H1 (cell line): Measurements from ENCODE around the gene TMBIM1. TPM values are rescaled to one million over a fixed set of nuclear protein-coding genes. Genes with fewer than 3 reads are reported as not detected.

Source experiments
- CTCF ChIA-PET: fragments of 300-600 bp; sonication (Branson Sonifier 250); formaldehyde crosslinking; loops from one replicate; lab custom pipeline; 2021; ENCODE audit not compliant: partially characterized antibody; lab: Charles Lee
- POLR2A ChIA-PET: fragments of 300-600 bp; sonication (Branson Sonifier 250); formaldehyde crosslinking; loops from one replicate; lab custom pipeline; 2021; ENCODE audit warnings: inconsistent platforms; ENCODE audit not compliant: partially characterized antibody; lab: Charles Lee
- DNase-seq, 2 experiments: peaks; one replicate each; pipeline versions ENCODE4 v3.0.0 to v3.0.0-alpha.2; 2010 to 2022; ENCODE audit warnings: low spot score in 2 of 2, low read depth in 1 of 2, mixed read lengths in 1 of 2
- FAIRE-seq: peaks from 2 replicates; lab custom pipeline; 2011; peaks lifted over from hg19 to GRCh38; lab: Jason Lieb, UNC
- H2AFZ ChIP-seq: 2 replicates; pipeline ENCODE4 v1.8.1; 2012; ENCODE audit warnings: low read length, inconsistent platforms
- H2AK5ac ChIP-seq: 2 replicates; pipeline ENCODE4 v1.6.1; 2013; ENCODE audit warnings: low read depth, low read length
- H2BK120ac ChIP-seq: replicated peaks from 2 replicates; pipeline ENCODE3; 2013; ENCODE audit warnings: low read depth, low read length, inconsistent platforms
- H2BK12ac ChIP-seq: 2 replicates; pipeline ENCODE4 v1.6.1; 2013; ENCODE audit warnings: low read depth, low read length
- H2BK15ac ChIP-seq: 2 replicates; pipeline ENCODE4 v1.6.1; 2013; ENCODE audit warnings: low read length
- H2BK20ac ChIP-seq: 2 replicates; pipeline ENCODE4 v1.6.1; 2013; ENCODE audit warnings: low read length
- H2BK5ac ChIP-seq: 2 replicates; pipeline ENCODE4 v1.6.1; 2013; ENCODE audit warnings: low read depth, low read length
- H3K14ac ChIP-seq: 2 replicates; pipeline ENCODE4 v1.6.1; 2013; ENCODE audit warnings: inconsistent platforms; ENCODE audit not compliant: insufficient read length
- H3K18ac ChIP-seq: 2 replicates; pipeline ENCODE4 v1.6.1; 2013; ENCODE audit warnings: low read length; ENCODE audit errors: extremely low read depth
- H3K23ac ChIP-seq: 2 replicates; pipeline ENCODE4 v1.6.1; 2013; ENCODE audit warnings: inconsistent platforms; ENCODE audit not compliant: insufficient read length
- H3K23me2 ChIP-seq: 2 replicates; pipeline ENCODE4 v1.6.1; 2013; ENCODE audit warnings: low read depth, low read length
- H3K27ac ChIP-seq: 2 replicates; pipeline ENCODE4 v1.6.1; 2011; ENCODE audit warnings: low read depth, low read length, inconsistent platforms
- H3K27me3 ChIP-seq, 4 experiments: replicated peaks in 1 of 4; 1 replicate in 1 of 4; 2 replicates in 3 of 4; pipeline versions ENCODE4 v1.6.1 to v1.8.1; 2011 to 2013; ENCODE audit warnings: low read length in 3 of 4, mild to moderate bottlenecking in 3 of 4, inconsistent platforms in 2 of 4, mixed read lengths in 2 of 4, moderate library complexity in 1 of 4; ENCODE audit not compliant: control insufficient read depth in 3 of 4, insufficient read depth in 3 of 4; ENCODE audit errors: extremely low read depth in 1 of 4
- H3K36me3 ChIP-seq, 4 experiments: 2 replicates each; pipeline versions ENCODE4 v1.6.1 to v1.8.1; 2011 to 2013; ENCODE audit warnings: mild to moderate bottlenecking in 4 of 4, low read length in 3 of 4, moderate library complexity in 2 of 4, control low read depth in 1 of 4, inconsistent platforms in 1 of 4; ENCODE audit not compliant: insufficient read depth in 4 of 4, control insufficient read depth in 2 of 4
- H3K4ac ChIP-seq: replicated peaks from 2 replicates; pipeline ENCODE3; 2013; ENCODE audit warnings: low read length, low read depth, mixed read lengths, inconsistent platforms; ENCODE audit not compliant: insufficient read length
- H3K4me1 ChIP-seq, 4 experiments: replicated peaks in 1 of 4; 1 replicate in 1 of 4; 2 replicates in 3 of 4; pipeline versions ENCODE4 v1.6.1 to v1.8.1; 2011 to 2013; ENCODE audit warnings: low read length in 3 of 4, inconsistent platforms in 2 of 4, mixed read lengths in 1 of 4; ENCODE audit not compliant: insufficient read depth in 4 of 4, control insufficient read depth in 3 of 4
- H3K4me2 ChIP-seq, 2 experiments: 2 replicates each; pipeline versions ENCODE4 v1.6.1 to v1.8.1; 2011 to 2013; ENCODE audit warnings: low read depth in 2 of 2, low read length in 2 of 2, control low read depth in 1 of 2, inconsistent platforms in 1 of 2, mild to moderate bottlenecking in 1 of 2; ENCODE audit not compliant: insufficient read depth in 1 of 2
- H3K4me3 ChIP-seq, 4 experiments: fragments of 200-600, 300-600 bp in 1 of 4; sonication (generic), shearing (Covaris generic), sonication (Bioruptor Twin) in 1 of 4; 2 replicates each; pipeline versions ENCODE4 v1.5.1 to v1.8.1; 2011 to 2016; ENCODE audit warnings: low read length in 4 of 4, low read depth in 3 of 4, control low read depth in 2 of 4, inconsistent platforms in 2 of 4, mild to moderate bottlenecking in 2 of 4, mixed read lengths in 1 of 4, moderate library complexity in 1 of 4; ENCODE audit not compliant: insufficient read depth in 2 of 4; ENCODE audit errors: extremely low read depth in 1 of 4
- H3K56ac ChIP-seq: replicated peaks from 2 replicates; pipeline ENCODE3; 2013; ENCODE audit warnings: low read depth, mild to moderate bottlenecking, mixed read lengths, low read length, inconsistent platforms; ENCODE audit not compliant: insufficient read length
- H3K79me1 ChIP-seq: 2 replicates; pipeline ENCODE4 v1.6.1; 2013; ENCODE audit warnings: low read depth, low read length, control low read depth
- H3K79me2 ChIP-seq, 2 experiments: 2 replicates each; pipeline versions ENCODE4 v1.6.1 to v1.8.1; 2012 to 2013; ENCODE audit warnings: low read length in 2 of 2, mild to moderate bottlenecking in 2 of 2, inconsistent platforms in 1 of 2; ENCODE audit not compliant: insufficient read depth in 2 of 2, control insufficient read depth in 1 of 2
- H3K9ac ChIP-seq, 4 experiments: replicated peaks in 1 of 4; 1 replicate in 1 of 4; 2 replicates in 3 of 4; pipeline versions ENCODE4 v1.6.1 to v1.8.1; 2011 to 2013; ENCODE audit warnings: low read depth in 3 of 4, low read length in 3 of 4, control low read depth in 2 of 4, mild to moderate bottlenecking in 2 of 4, moderate library complexity in 2 of 4, inconsistent platforms in 1 of 4; ENCODE audit errors: extremely low read depth in 1 of 4
- H3K9me3 ChIP-seq, 2 experiments: 2 replicates each; pipeline versions ENCODE4 v1.6.1 to v1.8.1; 2012 to 2013; ENCODE audit warnings: mild to moderate bottlenecking in 2 of 2, moderate library complexity in 2 of 2, control low read depth in 1 of 2, inconsistent platforms in 1 of 2, low read depth in 1 of 2, low read length in 1 of 2, mixed read lengths in 1 of 2; ENCODE audit not compliant: insufficient read depth in 2 of 2
- H4K20me1 ChIP-seq, 2 experiments: replicated peaks in 1 of 2; 2 replicates each; pipeline versions ENCODE3 to v1.8.1; 2011 to 2013; ENCODE audit warnings: inconsistent platforms in 2 of 2, low read length in 2 of 2, mild to moderate bottlenecking in 1 of 2; ENCODE audit not compliant: insufficient read depth in 2 of 2, control insufficient read depth in 1 of 2
- H4K5ac ChIP-seq: 2 replicates; pipeline ENCODE4 v1.6.1; 2013; ENCODE audit warnings: low read length, low read depth, mixed read lengths, inconsistent platforms; ENCODE audit not compliant: insufficient read length
- H4K8ac ChIP-seq: 2 replicates; pipeline ENCODE4 v1.8.0; 2013; ENCODE audit warnings: mild to moderate bottlenecking, moderate library complexity, low read length, inconsistent platforms; ENCODE audit not compliant: insufficient read depth; ENCODE audit errors: extremely low read depth
- H4K91ac ChIP-seq: replicated peaks from 2 replicates; pipeline ENCODE3; 2013; ENCODE audit warnings: low read length, mixed read lengths, inconsistent platforms; ENCODE audit not compliant: insufficient read length
- ASH2L ChIP-seq: fragments of 200-600, 300-600 bp; sonication (generic); IDR thresholded peaks from one replicate; pipeline ENCODE4 v1.7.1; 2017; ENCODE audit warnings: low read length
- CTBP2 ChIP-seq: IDR thresholded peaks from 2 replicates; pipeline ENCODE4 v1.7.0; 2011; ENCODE audit warnings: borderline replicate concordance, mild to moderate bottlenecking, moderate library complexity, mixed read lengths, low read length; ENCODE audit not compliant: insufficient read depth, insufficient read length
- WGBS, 2 experiments: shearing (Covaris generic) in 1 of 2; methylation state at CpG; one replicate each; pipeline versions ENCODE4 v1.1.6 to v1.1.7; 2013 to 2015; ENCODE audit warnings: low lambda C conversion rate in 2 of 2, mixed read lengths in 2 of 2, inconsistent platforms in 1 of 2, low coverage in 1 of 2, missing lambda C conversion rate in 1 of 2; ENCODE audit not compliant: insufficient replicate concordance in 2 of 2, insufficient coverage in 1 of 2, insufficient read length in 1 of 2; ENCODE audit errors: extremely low coverage in 1 of 2, missing lambda C conversion rate in 1 of 2; 5-methylcytosine and 5-hydroxymethylcytosine counted together
- polyA plus RNA-seq, 7 experiments: library from polyadenylated mRNA; depleted of rRNA in 3 of 7; stranded (reverse) in 5 of 7; unstranded in 2 of 7; fragments of >200 nt in 5 of 7; fragments of 200-250 nt in 2 of 7; gene quantifications; 1 replicate in 5 of 7; 2 replicates in 1 of 7; 4 replicates in 1 of 7; pipeline versions ENCODE4 v1.2.1 to v1.2.3, GENCODE V29; 2011 to 2013; ENCODE audit warnings: missing spikeins in 2 of 7, mixed read lengths in 2 of 7
- total RNA-seq: library from RNA; stranded (reverse); fragmentation: NEBNext Ultra II Directional; extraction: Animal tissue kit (Norgen Biotek cat#: 25700); gene quantifications from 2 replicates; pipeline ENCODE4 v1.2.1, GENCODE V29; 2021

TMBIM1 gene
- total and polyA plus RNA-seq, 2 of the 8 experiments (the other 6 are each of a cell fraction or from before 2014, with no cell fraction given), result 22.1 to 36.8 TPM

DNA sequence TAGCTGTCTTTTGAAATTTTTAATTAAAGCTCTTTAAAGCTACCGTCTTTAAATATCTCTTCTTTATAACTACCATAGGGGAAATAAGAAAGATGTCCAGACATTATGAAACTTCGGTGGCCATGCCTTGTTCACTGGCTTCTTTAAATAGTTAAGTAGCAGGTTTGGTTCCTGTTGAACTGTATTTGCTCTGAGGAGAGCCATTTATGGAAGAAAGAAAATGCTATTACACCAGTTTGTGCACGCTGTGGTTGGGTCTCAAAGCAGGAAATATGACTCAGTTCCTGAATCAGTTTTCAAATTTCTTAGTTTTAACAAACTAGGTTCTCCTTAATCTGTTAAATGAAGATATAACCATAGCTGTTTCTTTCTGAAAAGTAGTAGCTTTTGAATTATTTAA lies 63.1 kb downstream of the TMBIM1 start:
- CTCF ChIA-PET, result interaction anchor here (0.6 to 3.1 kb wide), 6 partner anchors 8 to 67 kb away, joined by 3 to 22 read pairs (median 10); partner anchors contain the start of gene GPBAR1

More for the DNA sequence above, 63.1 kb downstream of the TMBIM1 start:
- H3K9me3 ChIP-seq, result no peaks in the 10 kb centered on the region
- no peak overlapping the region for H3K18ac ChIP-seq
- no peak overlapping the region for H3K9ac ChIP-seq
- H2AK5ac ChIP-seq, result no peak overlapping the region
- no peak overlapping the region for H3K4ac ChIP-seq
- H3K4me2 ChIP-seq, result no peak overlapping the region
- no peak overlapping the region for H3K23ac ChIP-seq
- no peak overlapping the region for H2BK12ac ChIP-seq
- FAIRE-seq, result no peak
- H2BK5ac ChIP-seq, result no peak overlapping the region
- H2AFZ ChIP-seq, result no peak overlapping the region
- H3K4me3 ChIP-seq, result no peak overlapping the region
- no peak for TF ChIP-seq CTBP2
- no peak for TF ChIP-seq ASH2L
- TF ChIP-seq, all 59 proteins: peak for 0
- no peak overlapping the region for H4K5ac ChIP-seq
- H3K79me1 ChIP-seq, result no peaks in the 10 kb centered on the region
- no peak overlapping the region for H4K8ac ChIP-seq
- no peak overlapping the region for H3K27ac ChIP-seq
- no peak for DNase-seq
- no peaks in the 10 kb centered on the region for H3K23me2 ChIP-seq
- no peaks in the 10 kb centered on the region for H3K27me3 ChIP-seq
- peaks cover 17 to 80% (median 52%) of the 10 kb centered on the region in 4 experiments for H3K36me3 ChIP-seq
- no peak overlapping the region for H2BK120ac ChIP-seq
- no peak overlapping the region for H4K91ac ChIP-seq
- H2BK20ac ChIP-seq, result no peak overlapping the region
- 88% methylated on average over 3 of the region's 3 CpGs; no CpG with 5 or more reads in 1 of the 2 experiments for WGBS, 2 experiments
- POLR2A ChIA-PET, result interaction anchor here (0.6 to 2.2 kb wide), 8 partner anchors 9 to 359 kb away, joined by 3 to 6 read pairs (median 3); partner anchors contain the start of gene GPBAR1
- peaks cover 0 to 15% of the 10 kb centered on the region in 2 experiments; a peak in 2 of 4 replicates for H3K79me2 ChIP-seq
- H4K20me1 ChIP-seq, result peaks cover 0 to 3% of the 10 kb centered on the region in 2 experiments
- no peak overlapping the region for H3K56ac ChIP-seq
- H3K4me1 ChIP-seq, result no peaks in the 10 kb centered on the region
- no peak overlapping the region for H3K14ac ChIP-seq
- no peak overlapping the region for H2BK15ac ChIP-seq
